Measurements from ENCODE around the gene SLC25A28.
"Not testable (repeated sequence)": the region's sequence is repeated elsewhere in the genome, so short reads cannot be mapped to it uniquely, and the experiment has no call there.

SLC25A28 gene

GRCh38 chr10:99628923-99629624 lies 8.8 kb upstream of the SLC25A28 start:
- no peak for DNase-seq

- not testable (repeated sequence) for DNase-seq
These were observed 4.9 kb upstream of the SLC25A28 start for GRCh38 chr10:99625124-99625523.

GRCh38 chr10:99623919-99624318 lies 3.7 kb upstream of the SLC25A28 start:
- DNase-seq: no peak

GRCh38 chr10:99621454-99622251 lies 1.4 kb upstream of the SLC25A28 start:
- DNase-seq: no peak

- DNase-seq: peak; percentile 91
These were observed 643 bp upstream of the SLC25A28 start for GRCh38 chr10:99620711-99621453.

- DNase-seq: no peak
These were observed 994 bp downstream of the SLC25A28 start for GRCh38 chr10:99619090-99619800.

GRCh38 chr10:99617696-99618095 lies 2.5 kb downstream of the SLC25A28 start:
- DNase-seq: no peak

GRCh38 chr10:99615426-99615825 lies 4.8 kb downstream of the SLC25A28 start:
- DNase-seq: no peak

- no peak for DNase-seq
These were observed 7.9 kb downstream of the SLC25A28 start for GRCh38 chr10:99612167-99612831.

GRCh38 chr10:99611326-99611725 lies 8.9 kb downstream of the SLC25A28 start:
- DNase-seq: no peak

GRCh38 chr10:99610221-99610620 lies 10.0 kb downstream of the SLC25A28 start:
- DNase-seq: peak; percentile 3

GRCh38 chr10:99609186-99609585 lies 11.1 kb downstream of the SLC25A28 start:
- DNase-seq: peak; percentile 9

- DNase-seq: no peak
These were observed 14.9 kb downstream of the SLC25A28 start for GRCh38 chr10:99605351-99605750.

GRCh38 chr10:99604862-99605261 lies 15.4 kb downstream of the SLC25A28 start:
- DNase-seq: no peak

GRCh38 chr10:99598781-99599509 lies 21.3 kb downstream of the SLC25A28 start:
- DNase-seq: no peak

GRCh38 chr10:99598011-99598410 lies 22.2 kb downstream of the SLC25A28 start:
- DNase-seq: no peak

GRCh38 chr10:99596708-99597107 lies 23.5 kb downstream of the SLC25A28 start:
- DNase-seq: not testable (repeated sequence)

- DNase-seq: no peak
These were observed 24.3 kb downstream of the SLC25A28 start for GRCh38 chr10:99595770-99596465.

GRCh38 chr10:99595236-99595635 lies 25.0 kb downstream of the SLC25A28 start:
- no peak for DNase-seq

- DNase-seq: no peak
These were observed 26.9 kb downstream of the SLC25A28 start for GRCh38 chr10:99593312-99593711.

- DNase-seq: no peak
These were observed 29.4 kb downstream of the SLC25A28 start for GRCh38 chr10:99590799-99591198.

Measured in activated CD8-positive, alpha-beta memory T cell treated with anti-CD3 and anti-CD28 coated beads for 24 hours (primary cell).